IPS-20b (cell line): ENCODE measurements around the gene FICD.
"Not testable (repeated sequence)": the region's sequence is repeated elsewhere in the genome, so short reads cannot be mapped to it uniquely, and the experiment has no call there.

Experiments used
- H3K27ac ChIP-seq: one replicate; pipeline ENCODE4 v1.5.1; 2013; ENCODE audit warnings: low read length
- H3K27me3 ChIP-seq: 2 replicates; pipeline ENCODE4 v1.6.1; 2013; ENCODE audit warnings: mild to moderate bottlenecking, low read length, inconsistent platforms; ENCODE audit not compliant: insufficient read depth
- H3K36me3 ChIP-seq: 2 replicates; pipeline ENCODE4 v1.6.1; 2013; ENCODE audit warnings: low read depth, mild to moderate bottlenecking, inconsistent platforms, low read length, moderate library complexity; ENCODE audit not compliant: insufficient read depth
- H3K4me1 ChIP-seq: 2 replicates; pipeline ENCODE4 v1.6.1; 2013; ENCODE audit warnings: mild to moderate bottlenecking, control low read depth, inconsistent platforms, low read length, moderate library complexity; ENCODE audit not compliant: insufficient read depth
- H3K4me3 ChIP-seq: 2 replicates; pipeline ENCODE4 v1.5.1; 2013; ENCODE audit warnings: mild to moderate bottlenecking, low read length, inconsistent platforms
- H3K9ac ChIP-seq: 2 replicates; pipeline ENCODE4 v1.6.1; 2013; ENCODE audit warnings: low read depth, mild to moderate bottlenecking, inconsistent platforms, low read length, moderate library complexity
- H3K9me3 ChIP-seq: 2 replicates; pipeline ENCODE4 v1.6.1; 2013; ENCODE audit warnings: mild to moderate bottlenecking, low read depth, low read length, inconsistent platforms; ENCODE audit not compliant: insufficient read depth

Gene FICD

DNA sequence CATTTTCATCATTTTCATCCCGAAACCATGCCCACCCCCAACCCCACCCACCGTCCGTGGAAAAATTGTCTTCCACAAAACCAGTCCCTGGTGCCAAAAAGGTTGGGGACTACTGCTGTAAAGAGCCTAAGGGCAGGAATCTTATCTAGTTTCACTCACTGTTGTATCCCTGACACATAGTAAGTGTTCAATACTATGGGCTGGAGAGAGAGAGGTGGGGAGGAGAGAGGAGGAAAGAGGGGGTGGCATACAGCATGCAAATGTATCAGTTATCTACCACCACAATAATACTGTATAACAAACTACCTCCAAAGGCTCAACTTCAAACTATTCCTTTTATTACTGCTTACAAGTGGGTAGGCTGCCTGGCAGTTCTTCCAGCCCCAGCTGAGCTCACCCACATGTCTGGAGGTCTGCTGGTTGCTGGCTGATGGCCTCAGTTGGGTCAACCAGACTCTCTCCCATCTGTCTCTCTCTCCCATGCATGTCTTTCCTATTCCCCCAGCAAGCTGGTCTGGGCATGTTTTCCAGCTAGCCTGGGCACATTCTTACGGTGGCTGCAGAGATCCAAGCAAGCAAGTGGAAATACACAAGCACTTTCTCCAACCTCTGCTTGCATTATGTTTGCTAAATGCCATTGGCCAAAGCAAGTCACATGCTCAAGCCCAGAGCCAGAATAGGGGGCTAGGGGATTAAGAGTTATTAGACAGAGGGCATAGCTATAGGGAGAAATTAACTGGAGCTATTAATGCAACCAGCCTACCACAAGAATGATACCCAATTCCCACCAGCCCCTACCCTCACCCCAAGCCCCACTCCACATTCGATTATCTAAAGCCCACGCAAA is 31.6 kb upstream of the FICD start:
- Histone ChIP-seq H3K9ac (no peak overlapping the region), H3K27ac (no peak overlapping the region), H3K4me1 (peaks cover 9% of the 10 kb centered on the region), H3K9me3 (no peaks in the 10 kb centered on the region; the same call in 1 of the 2 replicates), H3K4me3 (no peak overlapping the region), H3K36me3 (no peaks in the 10 kb centered on the region), H3K27me3 (no peaks in the 10 kb centered on the region; the same call in 1 of the 2 replicates)

DNA sequence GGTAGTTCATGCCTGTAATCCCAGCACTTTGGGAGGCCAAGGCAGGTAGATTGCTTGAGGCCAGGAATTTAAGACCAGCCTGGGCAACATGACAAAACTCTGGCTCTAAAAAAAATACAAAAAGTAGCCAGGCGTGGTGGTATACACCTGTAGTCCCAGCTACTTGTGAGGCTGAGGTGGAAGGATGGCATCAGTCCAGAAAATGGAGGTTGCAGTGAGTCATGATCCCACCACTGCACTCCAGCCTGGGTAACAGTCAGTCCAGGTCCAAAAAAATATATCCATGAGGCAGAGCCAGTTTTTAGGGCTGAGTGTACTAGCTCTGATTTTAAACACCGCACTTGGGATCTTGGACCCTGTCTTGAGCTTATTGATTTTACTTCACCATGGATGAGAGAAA is 30.6 kb upstream of the FICD start:
- peaks cover 9% of the 10 kb centered on the region for H3K4me1 ChIP-seq

DNA sequence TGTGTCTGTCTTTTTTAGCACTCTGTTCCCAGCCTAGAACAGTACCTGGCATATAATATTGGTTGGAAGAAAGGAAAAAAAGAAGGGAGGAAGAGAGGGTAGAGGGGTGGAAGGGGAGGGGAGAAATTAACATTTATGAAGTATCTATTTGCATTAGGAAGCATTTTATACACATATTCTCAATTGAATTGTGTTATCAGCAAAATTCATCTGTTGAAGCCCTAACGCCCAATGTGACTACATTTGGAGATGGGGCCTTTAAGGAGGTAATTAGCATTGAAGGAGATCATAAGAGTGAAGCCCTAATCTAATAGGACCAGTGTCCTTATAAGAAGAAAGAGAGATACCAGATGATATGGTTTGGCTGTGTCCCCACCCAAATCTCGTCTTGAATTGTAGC is 30.2 kb upstream of the FICD start:
- H3K4me1 ChIP-seq: peaks cover 9% of the 10 kb centered on the region
- no peaks in the 10 kb centered on the region; the same call in 1 of the 2 replicates for H3K27me3 ChIP-seq
- no peak overlapping the region for H3K27ac ChIP-seq
- H3K9me3 ChIP-seq: no peaks in the 10 kb centered on the region; the same call in 1 of the 2 replicates
- H3K9ac ChIP-seq: no peak overlapping the region
- H3K36me3 ChIP-seq: no peaks in the 10 kb centered on the region
- no peak overlapping the region for H3K4me3 ChIP-seq

More for the DNA sequence above, 30.6 kb upstream of the FICD start:
- no peak overlapping the region for H3K4me3 ChIP-seq
- H3K27me3 ChIP-seq: no peaks in the 10 kb centered on the region; the same call in 1 of the 2 replicates
- H3K36me3 ChIP-seq: no peaks in the 10 kb centered on the region
- H3K27ac ChIP-seq: no peak overlapping the region
- H3K9me3 ChIP-seq: no peaks in the 10 kb centered on the region; the same call in 1 of the 2 replicates
- H3K9ac ChIP-seq: no peak overlapping the region

DNA sequence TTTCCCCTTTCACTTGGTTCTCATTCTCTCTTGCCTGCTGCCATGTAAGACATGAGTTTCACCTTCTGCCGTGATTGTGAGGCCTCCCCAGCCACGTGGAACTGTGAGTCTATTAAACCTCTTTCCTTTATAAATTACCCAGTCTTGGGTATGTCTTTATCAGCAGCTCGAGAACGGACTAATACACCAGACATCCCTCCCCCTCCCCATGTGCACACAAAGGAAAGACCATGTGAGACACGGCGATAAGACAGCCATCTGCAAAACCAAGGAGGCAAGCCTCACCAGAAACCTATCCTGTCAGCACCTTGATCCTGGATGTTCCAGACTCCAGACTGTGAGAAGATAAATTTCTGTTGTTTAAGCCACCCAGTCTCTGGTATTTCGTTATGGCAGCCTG is 29.7 kb upstream of the FICD start:
- H3K27ac ChIP-seq, H3K4me1 ChIP-seq, H3K36me3 ChIP-seq, H3K9ac ChIP-seq, H3K27me3 ChIP-seq, H3K9me3 ChIP-seq, H3K4me3 ChIP-seq: not testable (repeated sequence)

DNA sequence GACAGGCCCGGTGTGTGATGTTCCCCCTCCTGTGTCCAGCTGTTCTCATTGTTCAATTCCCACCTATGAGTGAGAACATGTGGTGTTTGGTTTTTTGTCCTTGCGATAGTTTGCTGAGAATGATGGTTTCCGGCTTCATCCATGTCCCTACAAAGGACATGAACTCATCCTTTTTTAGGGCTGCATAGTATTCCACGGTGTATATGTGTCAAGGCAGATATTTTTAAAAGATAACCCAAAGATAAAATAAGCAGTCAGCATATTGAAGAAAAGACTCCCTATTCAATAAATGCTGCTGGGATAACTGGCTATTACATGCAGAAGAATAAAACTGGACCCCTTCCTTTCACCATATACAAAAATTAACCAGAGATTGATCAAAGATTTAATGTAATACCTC is 28.0 kb upstream of the FICD start:
- H3K9me3 ChIP-seq, H3K36me3 ChIP-seq, H3K4me3 ChIP-seq, H3K4me1 ChIP-seq, H3K27me3 ChIP-seq, H3K27ac ChIP-seq, H3K9ac ChIP-seq: not testable (repeated sequence)

DNA sequence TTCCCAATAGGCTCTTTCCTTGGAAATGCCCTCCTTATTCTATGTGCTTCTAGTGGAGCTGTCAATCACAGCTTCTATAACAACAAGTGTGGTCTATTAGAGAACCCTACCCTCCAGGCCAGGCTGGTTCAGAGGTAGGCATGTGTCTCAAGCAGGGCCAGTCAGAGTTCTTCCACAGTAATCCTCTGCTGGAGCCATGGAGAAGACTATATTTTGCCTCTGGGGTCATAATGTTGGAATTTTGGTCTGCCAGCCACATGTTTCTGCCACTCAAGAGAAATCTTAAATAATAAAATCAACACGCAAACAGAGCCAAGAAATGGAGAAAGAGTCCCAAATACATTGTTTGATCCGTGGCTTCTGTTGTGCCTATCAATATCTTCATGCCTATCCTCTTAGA is 23.8 kb upstream of the FICD start:
- H3K9ac ChIP-seq: no peak overlapping the region
- no peaks in the 10 kb centered on the region for H3K9me3 ChIP-seq
- H3K36me3 ChIP-seq: no peaks in the 10 kb centered on the region
- no peaks in the 10 kb centered on the region for H3K27me3 ChIP-seq
- H3K27ac ChIP-seq: no peak overlapping the region
- no peak overlapping the region for H3K4me3 ChIP-seq
- no peaks in the 10 kb centered on the region for H3K4me1 ChIP-seq

DNA sequence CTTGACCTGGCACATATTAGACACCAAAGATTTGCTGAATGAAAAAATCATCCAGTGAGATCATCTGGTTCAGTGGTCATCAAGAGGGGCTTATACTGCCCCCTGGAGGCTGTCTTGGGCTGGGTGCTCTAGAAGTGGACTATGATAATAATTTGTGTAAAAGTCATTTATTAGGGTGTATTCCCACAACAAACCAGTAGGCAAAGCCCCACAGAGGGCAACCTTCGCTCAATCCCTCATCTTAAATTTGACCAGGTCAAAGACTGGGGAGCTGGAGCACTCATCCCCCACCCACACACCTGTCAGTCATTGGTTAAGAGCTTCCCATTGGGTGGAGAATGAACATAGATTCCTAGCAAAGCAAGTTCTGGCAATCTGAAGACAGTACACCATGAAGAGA is 20.0 kb upstream of the FICD start:
- Histone ChIP-seq H3K36me3 (no peaks in the 10 kb centered on the region), H3K9ac (no peak overlapping the region), H3K27ac (no peak overlapping the region), H3K4me3 (no peak overlapping the region), H3K9me3 (no peaks in the 10 kb centered on the region), H3K27me3 (no peaks in the 10 kb centered on the region), H3K4me1 (no peaks in the 10 kb centered on the region)

DNA sequence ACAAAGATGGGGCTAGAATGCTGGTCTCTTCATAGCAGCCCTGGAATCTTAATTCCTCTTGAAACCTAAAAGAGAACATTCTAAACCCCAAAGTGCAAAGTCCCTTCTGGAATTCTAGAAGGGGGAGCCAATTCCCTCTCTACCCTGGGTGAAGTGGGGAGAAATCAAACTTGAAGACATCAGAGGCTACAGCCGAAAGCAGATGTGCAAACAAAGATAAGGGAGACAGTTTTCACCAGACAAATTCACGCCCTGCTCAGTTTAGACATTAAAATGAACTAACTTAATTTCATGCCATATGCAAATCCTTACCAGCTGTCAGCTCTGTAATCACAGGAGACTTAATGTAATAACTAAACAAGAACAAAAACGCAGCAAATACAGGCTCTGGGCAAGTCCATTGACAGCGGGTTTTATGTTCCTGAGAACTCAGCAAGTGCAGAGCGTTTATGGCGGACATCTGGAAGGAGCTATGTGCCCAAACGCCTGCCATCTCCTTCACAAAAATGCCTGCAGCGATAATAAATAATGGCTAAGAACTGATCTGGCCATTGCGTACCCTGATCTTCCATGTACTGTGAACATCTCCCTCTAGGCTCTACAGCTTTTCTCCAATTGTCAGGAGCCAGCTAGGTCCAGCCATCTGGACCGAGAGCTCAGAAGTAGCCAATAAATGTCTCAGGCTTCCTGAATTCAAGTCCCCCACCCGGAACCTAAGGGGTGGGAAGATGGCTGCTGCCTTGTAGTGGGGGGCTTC is 19.1 kb upstream of the FICD start:
- Histone ChIP-seq H3K27me3 (no peaks in the 10 kb centered on the region), H3K36me3 (no peaks in the 10 kb centered on the region), H3K9ac (no peak overlapping the region), H3K4me1 (no peaks in the 10 kb centered on the region), H3K9me3 (no peaks in the 10 kb centered on the region), H3K4me3 (no peak overlapping the region), H3K27ac (no peak overlapping the region)

DNA sequence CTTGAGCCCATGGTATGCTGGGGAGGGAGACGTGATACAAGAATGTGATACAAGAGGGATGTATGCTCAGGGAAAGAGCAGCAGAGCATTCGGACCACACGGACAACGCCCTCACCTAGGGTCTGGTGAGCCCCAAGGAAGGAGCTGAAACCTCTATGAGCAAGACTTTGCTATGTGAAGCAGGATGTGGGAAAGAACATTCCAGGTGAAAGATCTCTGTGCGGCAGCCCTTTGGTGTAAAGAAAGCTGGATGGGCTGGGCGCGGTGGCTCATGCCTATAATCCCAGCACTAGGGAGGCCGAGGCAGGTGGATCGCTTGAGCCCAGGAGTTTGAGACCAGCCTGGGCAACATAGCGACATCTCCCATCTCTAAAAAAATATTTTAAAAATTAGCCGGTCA is 16.9 kb upstream of the FICD start:
- Histone ChIP-seq H3K4me1 (no peaks in the 10 kb centered on the region), H3K36me3 (no peaks in the 10 kb centered on the region), H3K27me3 (no peaks in the 10 kb centered on the region), H3K27ac (no peak overlapping the region), H3K4me3 (no peak overlapping the region), H3K9ac (no peak overlapping the region), H3K9me3 (peaks cover 10% of the 10 kb centered on the region)

DNA sequence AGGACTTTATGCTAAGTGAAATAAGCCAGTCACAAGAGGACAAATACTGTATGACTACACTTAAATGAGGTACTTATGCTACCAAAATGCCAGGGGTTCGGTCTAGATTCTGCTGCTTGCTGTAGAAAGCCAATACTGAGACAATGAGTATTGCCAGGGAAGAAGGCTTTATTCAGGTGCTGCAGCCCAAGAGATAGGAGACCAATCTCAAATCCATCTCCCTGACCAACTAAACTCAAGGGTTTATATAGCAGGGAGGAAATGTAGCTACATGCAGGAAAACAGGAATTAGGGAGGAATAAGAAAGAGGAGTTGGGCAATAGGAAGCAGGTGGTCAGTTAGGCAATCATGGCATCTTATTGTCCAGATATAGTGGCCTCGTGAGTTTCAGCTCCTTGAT is 12.2 kb upstream of the FICD start:
- Histone ChIP-seq H3K9ac (no peak overlapping the region), H3K4me1 (no peaks in the 10 kb centered on the region), H3K27me3 (no peaks in the 10 kb centered on the region), H3K36me3 (no peaks in the 10 kb centered on the region), H3K27ac (no peak overlapping the region), H3K9me3 (peaks cover 17% of the 10 kb centered on the region), H3K4me3 (no peak overlapping the region)

DNA sequence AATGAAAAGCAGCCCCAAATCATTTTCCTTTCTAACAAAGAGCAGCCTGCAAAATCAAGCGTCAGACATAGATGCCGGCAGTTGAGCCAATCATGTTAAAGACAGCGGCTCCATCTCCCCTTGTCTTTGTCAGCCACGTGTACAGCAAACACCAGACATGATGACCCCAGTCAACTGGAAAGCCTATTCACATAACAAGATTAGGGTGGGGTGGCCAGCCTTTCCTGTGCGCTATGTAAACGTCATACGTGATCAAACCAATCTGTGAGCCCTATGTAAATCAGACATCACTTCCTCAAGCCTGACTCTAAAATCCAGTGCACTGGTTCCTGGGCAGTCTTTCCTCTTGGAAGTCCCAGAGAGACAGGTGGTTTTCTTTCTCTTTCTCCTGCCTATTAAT is 9.9 kb upstream of the FICD start:
- H3K27ac ChIP-seq: no peak overlapping the region
- no peak overlapping the region for H3K9ac ChIP-seq
- H3K4me1 ChIP-seq: no peaks in the 10 kb centered on the region
- H3K9me3 ChIP-seq: peaks cover 21% of the 10 kb centered on the region
- H3K27me3 ChIP-seq: no peaks in the 10 kb centered on the region
- H3K36me3 ChIP-seq: no peaks in the 10 kb centered on the region
- H3K4me3 ChIP-seq: no peak overlapping the region
